Measurements from ENCODE around the gene GGT1.
A peak's percentile ranks its signal among the peaks of the same experiment; 100 is the strongest.
"Not testable (repeated sequence)": the region's sequence is repeated elsewhere in the genome, so short reads cannot be mapped to it uniquely, and the experiment has no call there.

Gene GGT1

GRCh38 chr22:24602847-24603769 is at the start of gene GGT1:
TSS of gene GGT1 (plus strand) at chr22:24603193. CDS start at chr22:24611082, 7,889 bp downstream.
- not testable (repeated sequence) for H3K36me3 ChIP-seq (ENCODE audit: control insufficient read depth, insufficient read depth, low read length); H3K4me3 ChIP-seq (ENCODE audit: low read length); H3K9ac ChIP-seq (ENCODE audit: low read length); H3K4me1 ChIP-seq (ENCODE audit: control insufficient read depth, insufficient read depth, low read length); H3K27me3 ChIP-seq (ENCODE audit: control insufficient read depth, insufficient read depth, low read length)
- H3K27ac ChIP-seq (ENCODE audit: low read depth, low read length): peak within 1 kb of the TSS; percentile 24

GRCh38 chr22:24553597-24554312 is 49.2 kb upstream of the GGT1 start:
- H3K9ac ChIP-seq (ENCODE audit: low read length): peak overlapping the region; percentile 90
- peak overlapping the region; percentile 93 for H3K27ac ChIP-seq (ENCODE audit: low read depth, low read length)
- peak overlapping the region; percentile 74 for H3K4me3 ChIP-seq (ENCODE audit: low read length)
- peaks cover 19% of the 10 kb centered on the region for H3K4me1 ChIP-seq (ENCODE audit: control insufficient read depth, insufficient read depth, low read length)
- no peaks in the 10 kb centered on the region for H3K27me3 ChIP-seq (ENCODE audit: control insufficient read depth, insufficient read depth, low read length)
- H3K36me3 ChIP-seq (ENCODE audit: control insufficient read depth, insufficient read depth, low read length): no peaks in the 10 kb centered on the region

GRCh38 chr22:24554313-24555164 is 48.5 kb upstream of the GGT1 start, which contains the start of gene GUCD1:
TSS of gene GUCD1 (minus strand) at chr22:24555138. CDS start at chr22:24554991, 147 bp downstream.
- H3K36me3 ChIP-seq (ENCODE audit: control insufficient read depth, insufficient read depth, low read length): peaks cover 4% of the 10 kb centered on the region
- H3K9ac ChIP-seq (ENCODE audit: low read length): peak within 1 kb of the TSS; percentile 90
- H3K4me3 ChIP-seq (ENCODE audit: low read length): peak within 1 kb of the TSS; percentile 95
- peaks cover 19% of the 10 kb centered on the region for H3K4me1 ChIP-seq (ENCODE audit: control insufficient read depth, insufficient read depth, low read length)
- H3K27me3 ChIP-seq (ENCODE audit: control insufficient read depth, insufficient read depth, low read length): no peaks in the 10 kb centered on the region
- peak within 1 kb of the TSS; percentile 97 for H3K27ac ChIP-seq (ENCODE audit: low read depth, low read length)

GRCh38 chr22:24555165-24556039 is 47.6 kb upstream of the GGT1 start, which contains the start of gene SNRPD3:
TSS of gene SNRPD3 (plus strand) at chr22:24555999. CDS start at chr22:24557675, 1,676 bp downstream.
- H3K9ac ChIP-seq (ENCODE audit: low read length): peak within 1 kb of the TSS; percentile 90
- H3K27ac ChIP-seq (ENCODE audit: low read depth, low read length): peak within 1 kb of the TSS; percentile 97
- H3K4me1 ChIP-seq (ENCODE audit: control insufficient read depth, insufficient read depth, low read length): peaks cover 19% of the 10 kb centered on the region
- H3K27me3 ChIP-seq (ENCODE audit: control insufficient read depth, insufficient read depth, low read length): no peaks in the 10 kb centered on the region
- peak within 1 kb of the TSS; percentile 95 for H3K4me3 ChIP-seq (ENCODE audit: low read length)
- peaks cover 4% of the 10 kb centered on the region for H3K36me3 ChIP-seq (ENCODE audit: control insufficient read depth, insufficient read depth, low read length)

GRCh38 chr22:24559471-24559870 is 43.5 kb upstream of the GGT1 start:
- Histone ChIP-seq H3K4me1 (ENCODE audit: control insufficient read depth, insufficient read depth, low read length) (peaks cover 10% of the 10 kb centered on the region), H3K36me3 (ENCODE audit: control insufficient read depth, insufficient read depth, low read length) (peaks cover 18% of the 10 kb centered on the region)

GRCh38 chr22:24563246-24563645 is 39.7 kb upstream of the GGT1 start:
- H3K9ac ChIP-seq (ENCODE audit: low read length): no peak overlapping the region
- no peaks in the 10 kb centered on the region for H3K27me3 ChIP-seq (ENCODE audit: control insufficient read depth, insufficient read depth, low read length)
- no peak overlapping the region for H3K4me3 ChIP-seq (ENCODE audit: low read length)
- no peaks in the 10 kb centered on the region for H3K4me1 ChIP-seq (ENCODE audit: control insufficient read depth, insufficient read depth, low read length)
- H3K36me3 ChIP-seq (ENCODE audit: control insufficient read depth, insufficient read depth, low read length): peaks cover 18% of the 10 kb centered on the region
- H3K27ac ChIP-seq (ENCODE audit: low read depth, low read length): no peak overlapping the region

More at GRCh38 chr22:24559471-24559870, 43.5 kb upstream of the GGT1 start:
- H3K9ac ChIP-seq (ENCODE audit: low read length): no peak overlapping the region
- H3K27ac ChIP-seq (ENCODE audit: low read depth, low read length): no peak overlapping the region
- no peaks in the 10 kb centered on the region for H3K27me3 ChIP-seq (ENCODE audit: control insufficient read depth, insufficient read depth, low read length)
- H3K4me3 ChIP-seq (ENCODE audit: low read length): no peak overlapping the region

- Histone ChIP-seq H3K36me3 (ENCODE audit: control insufficient read depth, insufficient read depth, low read length) (peaks cover 18% of the 10 kb centered on the region), H3K27me3 (ENCODE audit: control insufficient read depth, insufficient read depth, low read length) (no peaks in the 10 kb centered on the region), H3K27ac (ENCODE audit: low read depth, low read length) (no peak overlapping the region), H3K9ac (ENCODE audit: low read length) (no peak overlapping the region), H3K4me1 (ENCODE audit: control insufficient read depth, insufficient read depth, low read length) (no peaks in the 10 kb centered on the region), H3K4me3 (ENCODE audit: low read length) (no peak overlapping the region)
These were observed 38.5 kb upstream of the GGT1 start for GRCh38 chr22:24564376-24565058.

- H3K27me3 ChIP-seq (ENCODE audit: control insufficient read depth, insufficient read depth, low read length): no peaks in the 10 kb centered on the region
- H3K36me3 ChIP-seq (ENCODE audit: control insufficient read depth, insufficient read depth, low read length): peaks cover 17% of the 10 kb centered on the region
- no peak overlapping the region for H3K27ac ChIP-seq (ENCODE audit: low read depth, low read length)
- H3K4me1 ChIP-seq (ENCODE audit: control insufficient read depth, insufficient read depth, low read length): no peaks in the 10 kb centered on the region
- H3K4me3 ChIP-seq (ENCODE audit: low read length): no peak overlapping the region
- H3K9ac ChIP-seq (ENCODE audit: low read length): no peak overlapping the region
These were observed 37.9 kb upstream of the GGT1 start for GRCh38 chr22:24565077-24565476.

- no peaks in the 10 kb centered on the region for H3K27me3 ChIP-seq (ENCODE audit: control insufficient read depth, insufficient read depth, low read length)
- H3K4me3 ChIP-seq (ENCODE audit: low read length): no peak overlapping the region
- no peaks in the 10 kb centered on the region for H3K4me1 ChIP-seq (ENCODE audit: control insufficient read depth, insufficient read depth, low read length)
- peaks cover 12% of the 10 kb centered on the region for H3K36me3 ChIP-seq (ENCODE audit: control insufficient read depth, insufficient read depth, low read length)
- no peak overlapping the region for H3K9ac ChIP-seq (ENCODE audit: low read length)
- no peak overlapping the region for H3K27ac ChIP-seq (ENCODE audit: low read depth, low read length)
These were observed 36.0 kb upstream of the GGT1 start for GRCh38 chr22:24566899-24567511.

GRCh38 chr22:24567668-24568067 is 35.3 kb upstream of the GGT1 start:
- no peak overlapping the region for H3K9ac ChIP-seq (ENCODE audit: low read length)
- no peaks in the 10 kb centered on the region for H3K27me3 ChIP-seq (ENCODE audit: control insufficient read depth, insufficient read depth, low read length)
- peaks cover 11% of the 10 kb centered on the region for H3K36me3 ChIP-seq (ENCODE audit: control insufficient read depth, insufficient read depth, low read length)
- no peaks in the 10 kb centered on the region for H3K4me1 ChIP-seq (ENCODE audit: control insufficient read depth, insufficient read depth, low read length)
- no peak overlapping the region for H3K4me3 ChIP-seq (ENCODE audit: low read length)
- H3K27ac ChIP-seq (ENCODE audit: low read depth, low read length): no peak overlapping the region

Measured in rectal smooth muscle tissue (tissue), 1 donor.